Mesothelial cell of epicardium (in vitro differentiated cells): ENCODE results near the gene GADL1. TPM values are rescaled to one million over a fixed set of nuclear protein-coding genes. Genes with fewer than 3 reads are reported as not detected.

Experiments
- DNase-seq, 2 experiments: peaks; one replicate each; pipeline ENCODE4 v3.0.0; 2021; ENCODE audit warnings: low spot score in 2 of 2; ENCODE audit not compliant: unreplicated experiment in 2 of 2
- H3K27ac Mint-ChIP-seq: 2 replicates; pipeline ENCODE4 v1.8.0; 2021; ENCODE audit warnings: mixed read lengths
- H3K27me3 Mint-ChIP-seq: 2 replicates; pipeline ENCODE4 v1.8.0; 2021; ENCODE audit warnings: low read depth, mixed read lengths
- H3K36me3 Mint-ChIP-seq: 2 replicates; pipeline ENCODE4 v1.8.0; 2021; ENCODE audit warnings: mixed read lengths
- H3K4me1 Mint-ChIP-seq: 2 replicates; pipeline ENCODE4 v1.8.0; 2021; ENCODE audit warnings: mixed read lengths
- H3K4me3 Mint-ChIP-seq: 2 replicates; pipeline ENCODE4 v1.8.0; 2021; ENCODE audit warnings: mild to moderate bottlenecking, moderate library complexity, mixed read lengths
- H3K9me3 Mint-ChIP-seq: 2 replicates; pipeline ENCODE4 v1.8.0; 2021; ENCODE audit warnings: mixed read lengths
- total RNA-seq: library from RNA; stranded (reverse); gene quantifications from 3 replicates; pipeline ENCODE4 v1.2.1, GENCODE V29; 2021
- TF ChIP-seq, protein P1 (sequence below): fragments of 200-600 bp; sonication (generic); IDR thresholded peaks from one replicate; pipeline ENCODE4 v1.5.0; 2021; ENCODE audit warnings: antibody characterized with exemption; ENCODE audit not compliant: unreplicated experiment

The GADL1 gene
- total RNA-seq, 1 donor from 2014 or later, result 4.6 TPM

DNA sequence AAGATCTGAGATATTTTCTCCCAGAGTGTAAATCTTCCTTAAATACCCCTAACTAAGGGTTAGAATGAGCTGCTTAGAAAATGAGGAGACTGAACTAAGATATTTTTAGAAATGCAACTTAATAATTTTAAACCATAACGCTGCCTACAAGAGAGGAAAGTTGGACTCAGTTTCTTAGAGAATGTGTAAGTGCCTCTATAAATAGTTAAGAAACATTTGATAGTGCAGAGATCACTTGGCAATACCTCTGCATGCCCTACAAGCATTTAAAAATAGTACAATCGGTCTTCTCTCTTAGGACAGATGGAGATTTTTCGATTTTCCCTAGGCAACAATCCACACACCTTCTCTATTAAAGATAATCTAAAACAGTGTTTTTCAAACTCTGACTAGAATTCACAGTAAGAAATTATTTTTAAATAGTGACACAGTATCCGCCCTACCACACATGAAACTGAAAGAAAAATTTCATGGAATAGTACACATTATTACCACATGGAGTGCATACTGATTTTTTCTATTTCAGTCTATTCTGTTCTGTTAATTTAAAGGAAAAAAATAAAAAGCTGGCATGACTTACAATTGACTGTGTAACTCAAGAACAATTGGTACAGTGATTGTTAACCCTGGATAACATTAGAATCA is 83.2 kb downstream of the GADL1 start:
- Mint-ChIP-seq H3K9me3 (no peaks in the 10 kb centered on the region), H3K4me3 (no peak overlapping the region), H3K27ac (no peak overlapping the region), H3K36me3 (no peaks in the 10 kb centered on the region), H3K4me1 (peaks cover 21% of the 10 kb centered on the region), H3K27me3 (no peaks in the 10 kb centered on the region)
- no peak for DNase-seq
- TF ChIP-seq, protein P1, sequence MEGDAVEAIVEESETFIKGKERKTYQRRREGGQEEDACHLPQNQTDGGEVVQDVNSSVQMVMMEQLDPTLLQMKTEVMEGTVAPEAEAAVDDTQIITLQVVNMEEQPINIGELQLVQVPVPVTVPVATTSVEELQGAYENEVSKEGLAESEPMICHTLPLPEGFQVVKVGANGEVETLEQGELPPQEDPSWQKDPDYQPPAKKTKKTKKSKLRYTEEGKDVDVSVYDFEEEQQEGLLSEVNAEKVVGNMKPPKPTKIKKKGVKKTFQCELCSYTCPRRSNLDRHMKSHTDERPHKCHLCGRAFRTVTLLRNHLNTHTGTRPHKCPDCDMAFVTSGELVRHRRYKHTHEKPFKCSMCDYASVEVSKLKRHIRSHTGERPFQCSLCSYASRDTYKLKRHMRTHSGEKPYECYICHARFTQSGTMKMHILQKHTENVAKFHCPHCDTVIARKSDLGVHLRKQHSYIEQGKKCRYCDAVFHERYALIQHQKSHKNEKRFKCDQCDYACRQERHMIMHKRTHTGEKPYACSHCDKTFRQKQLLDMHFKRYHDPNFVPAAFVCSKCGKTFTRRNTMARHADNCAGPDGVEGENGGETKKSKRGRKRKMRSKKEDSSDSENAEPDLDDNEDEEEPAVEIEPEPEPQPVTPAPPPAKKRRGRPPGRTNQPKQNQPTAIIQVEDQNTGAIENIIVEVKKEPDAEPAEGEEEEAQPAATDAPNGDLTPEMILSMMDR, result no peak

DNA sequence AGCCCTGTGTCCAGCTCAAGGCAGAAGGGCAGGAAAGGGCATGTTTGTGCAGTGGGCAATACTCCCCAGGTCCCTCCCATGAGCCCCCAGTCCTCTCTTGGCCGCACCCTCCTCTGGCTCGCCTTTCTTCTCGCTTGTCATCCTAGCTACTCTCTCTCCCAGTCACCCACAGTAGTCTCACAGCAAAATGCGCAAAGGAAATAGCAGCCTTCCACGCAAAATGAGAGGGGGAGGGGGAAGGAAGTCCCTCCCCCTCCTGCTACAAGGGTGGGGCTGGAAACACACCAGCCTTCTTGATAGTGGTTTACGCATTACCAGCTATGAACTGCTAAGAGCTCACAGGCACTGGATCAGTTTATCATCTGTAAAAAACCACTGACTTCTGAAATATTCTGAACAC is 83.8 kb downstream of the GADL1 start:
- Mint-ChIP-seq H3K9me3 (no peaks in the 10 kb centered on the region), H3K27ac (peak overlapping the region; percentile 19), H3K4me3 (no peak overlapping the region), H3K4me1 (peaks cover 21% of the 10 kb centered on the region), H3K36me3 (no peaks in the 10 kb centered on the region), H3K27me3 (no peaks in the 10 kb centered on the region)
- TF ChIP-seq, protein P1, result no peak
- no peak for DNase-seq

DNA sequence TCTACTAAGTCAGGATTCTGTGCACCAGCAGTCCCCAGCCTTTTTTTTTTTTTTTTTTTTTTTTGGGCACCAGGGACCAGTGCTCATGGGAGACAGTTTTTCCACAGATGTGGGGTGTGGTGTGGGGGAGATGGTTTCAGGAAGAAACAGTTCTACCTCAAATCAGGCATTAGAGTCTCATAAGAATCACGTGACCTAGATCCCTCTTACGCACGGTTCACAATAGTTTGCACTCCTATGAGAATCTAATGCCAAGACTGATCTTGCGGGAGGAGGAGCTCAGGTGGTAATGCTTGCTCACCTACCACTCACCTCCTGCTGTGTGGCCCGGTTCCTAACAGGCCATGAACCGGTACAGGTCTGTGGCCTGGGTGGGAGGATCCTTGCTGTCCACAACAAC is 88.8 kb downstream of the GADL1 start:
- TF ChIP-seq, protein P1, result no peak
- Mint-ChIP-seq H3K4me1 (peaks cover 7% of the 10 kb centered on the region), H3K4me3 (no peak overlapping the region), H3K27me3 (no peaks in the 10 kb centered on the region), H3K9me3 (peaks cover 3% of the 10 kb centered on the region), H3K27ac (no peak overlapping the region), H3K36me3 (no peaks in the 10 kb centered on the region)
- DNase-seq, result no peak

DNA sequence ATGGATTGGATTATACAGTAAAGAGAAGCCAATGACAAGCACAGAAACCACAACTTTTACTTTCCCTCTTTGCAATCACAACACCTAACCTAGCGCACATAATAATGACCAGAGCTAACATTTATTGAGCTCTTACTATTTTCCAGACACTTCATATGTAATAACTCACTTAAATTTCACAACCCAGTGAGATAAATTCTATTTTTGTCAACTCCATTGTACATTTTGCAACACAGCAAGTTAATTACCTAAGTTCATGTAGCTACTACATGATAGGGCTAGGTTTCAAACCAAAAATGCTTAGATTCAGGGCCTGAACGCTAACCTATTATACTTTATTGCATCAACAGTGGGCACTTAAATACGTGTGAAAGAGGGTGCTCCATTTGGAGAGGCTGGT is 89.5 kb downstream of the GADL1 start:
- DNase-seq, result no peak

DNA sequence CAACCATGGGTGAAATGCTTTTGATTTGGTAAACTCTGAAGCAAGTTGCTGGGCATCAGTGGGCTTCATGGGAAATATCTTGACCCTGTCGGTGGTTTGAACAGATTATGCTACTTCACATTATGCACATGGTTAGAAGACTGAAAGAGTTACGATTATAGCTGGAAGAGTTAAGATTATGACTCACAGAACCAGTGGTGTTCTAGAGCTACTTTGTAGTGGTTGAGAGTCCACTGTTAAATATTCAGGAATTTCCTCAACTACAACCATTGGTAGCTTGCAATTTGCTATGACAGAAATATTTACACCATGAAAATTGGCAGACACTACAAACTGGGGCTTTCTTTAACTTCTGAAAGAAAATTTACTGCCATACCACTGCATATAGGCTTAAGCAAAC is 99.3 kb downstream of the GADL1 start:
- DNase-seq, result no peak
- TF ChIP-seq, protein P1, result no peak
- no peaks in the 10 kb centered on the region for H3K27me3 Mint-ChIP-seq
- H3K4me3 Mint-ChIP-seq, result no peak overlapping the region
- peaks cover 12% of the 10 kb centered on the region for H3K4me1 Mint-ChIP-seq
- no peaks in the 10 kb centered on the region for H3K9me3 Mint-ChIP-seq
- H3K36me3 Mint-ChIP-seq, result no peaks in the 10 kb centered on the region
- no peak overlapping the region for H3K27ac Mint-ChIP-seq

More for the DNA sequence above, 89.5 kb downstream of the GADL1 start:
- H3K36me3 Mint-ChIP-seq, result no peaks in the 10 kb centered on the region
- H3K9me3 Mint-ChIP-seq, result peaks cover 3% of the 10 kb centered on the region
- TF ChIP-seq, protein P1, result no peak
- peaks cover under 1% of the 10 kb centered on the region for H3K4me1 Mint-ChIP-seq
- H3K27me3 Mint-ChIP-seq, result no peaks in the 10 kb centered on the region
- H3K27ac Mint-ChIP-seq, result no peak overlapping the region
- H3K4me3 Mint-ChIP-seq, result no peak overlapping the region
